SK-N-SH (cell line): ENCODE measurements around the gene CACNA1E. TPM values are rescaled to one million over a fixed set of nuclear protein-coding genes. Genes with fewer than 3 reads are reported as not detected.

Experiments used
- CTCF ChIA-PET: fragments of 300-600, 350-600 bp; formaldehyde crosslinking; extraction: SDS; loops from one replicate; lab custom pipeline; 2021; lab: Yijun Ruan, JAX
- POLR2A ChIA-PET: fragments of 350-600 bp; sonication (Branson Sonifier 250); formaldehyde crosslinking; extraction: SDS; loops from one replicate; lab custom pipeline; 2020; ENCODE audit warnings: antibody characterized with exemption, inconsistent platforms; lab: Yijun Ruan, JAX
- DNase-seq: peaks from one replicate; pipeline ENCODE4 v3.0.0; 2012
- H2AFZ ChIP-seq: fragments of 200-600 bp; sonication (generic); 2 replicates; pipeline ENCODE4 v1.8.1; 2016; ENCODE audit warnings: antibody characterized with exemption, mild to moderate bottlenecking, low read depth
- H3F3A ChIP-seq: fragments of 200-600 bp; sonication (generic); replicated peaks from 2 replicates; pipeline ENCODE3; 2016; ENCODE audit warnings: antibody characterized with exemption, mild to moderate bottlenecking; ENCODE audit not compliant: insufficient read depth
- H3K27ac ChIP-seq, 2 experiments: fragments of 200-500 bp in 1 of 2; fragments of 200-600 bp in 1 of 2; sonication (Bioruptor generic) in 1 of 2; sonication (generic), shearing (Covaris generic) in 1 of 2; 2 replicates each; pipeline versions ENCODE4 v1.5.1 to v1.6.1; 2014 to 2016; ENCODE audit warnings: low read depth in 2 of 2, inconsistent platforms in 1 of 2, low read length in 1 of 2, mild to moderate bottlenecking in 1 of 2, mixed read lengths in 1 of 2
- H3K27me3 ChIP-seq: fragments of 200-600 bp; sonication (generic), shearing (Covaris generic); 2 replicates; pipeline ENCODE4 v1.6.1; 2016; ENCODE audit warnings: mixed run types; ENCODE audit not compliant: insufficient read depth
- H3K36me3 ChIP-seq, 2 experiments: fragments of 200-500 bp in 1 of 2; fragments of 200-600 bp in 1 of 2; sonication (Bioruptor generic) in 1 of 2; sonication (generic) in 1 of 2; replicated peaks in 1 of 2; 2 replicates each; pipeline versions ENCODE3 to v1.5.1; 2014 to 2016; ENCODE audit warnings: low read length in 1 of 2, mild to moderate bottlenecking in 1 of 2; ENCODE audit not compliant: insufficient read depth in 2 of 2, control insufficient read depth in 1 of 2
- H3K4me1 ChIP-seq, 2 experiments: fragments of 200-500 bp in 1 of 2; fragments of 200-600 bp in 1 of 2; sonication (Bioruptor generic) in 1 of 2; sonication (generic), shearing (Covaris generic) in 1 of 2; 2 replicates each; pipeline versions ENCODE4 v1.5.1 to v1.6.1; 2014 to 2016; ENCODE audit warnings: low read depth in 1 of 2, low read length in 1 of 2, mixed run types in 1 of 2; ENCODE audit not compliant: insufficient read depth in 2 of 2, control insufficient read depth in 1 of 2
- H3K4me2 ChIP-seq: fragments of 200-600 bp; sonication (generic), shearing (Covaris generic); 2 replicates; pipeline ENCODE4 v1.6.1; 2017; ENCODE audit warnings: mixed run types
- H3K4me3 ChIP-seq, 2 experiments: fragments of 200-500 bp in 1 of 2; fragments of 200-600 bp in 1 of 2; sonication (Bioruptor generic) in 1 of 2; sonication (generic), shearing (Covaris generic) in 1 of 2; 2 replicates each; pipeline versions ENCODE4 v1.5.1 to v1.8.1; 2014 to 2016; ENCODE audit warnings: low read depth in 2 of 2, inconsistent platforms in 1 of 2, low read length in 1 of 2, mild to moderate bottlenecking in 1 of 2, mixed read lengths in 1 of 2, moderate library complexity in 1 of 2
- H3K79me2 ChIP-seq: fragments of 200-600 bp; sonication (generic); 2 replicates; pipeline ENCODE4 v1.8.1; 2017; ENCODE audit warnings: mild to moderate bottlenecking; ENCODE audit not compliant: insufficient read depth
- H3K9ac ChIP-seq: fragments of 200-600 bp; sonication (generic); 2 replicates; pipeline ENCODE4 v1.6.1; 2017; ENCODE audit warnings: mixed run types
- H3K9me2 ChIP-seq: fragments of 200-600 bp; sonication (generic); 2 replicates; pipeline ENCODE4 v1.6.1; 2017; ENCODE audit warnings: mixed run types
- H3K9me3 ChIP-seq: fragments of 200-600 bp; sonication (generic); 2 replicates; pipeline ENCODE4 v1.6.1; 2017; ENCODE audit warnings: mixed run types, mild to moderate bottlenecking, moderate library complexity
- H4K20me1 ChIP-seq: fragments of 200-600 bp; sonication (generic); 2 replicates; pipeline ENCODE4 v1.6.1; 2017; ENCODE audit warnings: mild to moderate bottlenecking, mixed run types; ENCODE audit not compliant: insufficient read depth
- GATA2 ChIP-seq: sonication (generic); formaldehyde crosslinking; IDR thresholded peaks from 2 replicates; pipeline ENCODE4 v1.5.0; 2020; ENCODE audit warnings: mild to moderate bottlenecking, missing genetic modification reagents
- IRF3 ChIP-seq: fragments of 150-350 bp; IDR thresholded peaks from 2 replicates; pipeline ENCODE4 v1.6.1; 2016; ENCODE audit warnings: mild to moderate bottlenecking, low read depth, low read length
- MAX ChIP-seq: IDR thresholded peaks from 2 replicates; pipeline ENCODE4 v1.4.0; 2012; ENCODE audit warnings: low read depth
- MXI1 ChIP-seq: IDR thresholded peaks from 2 replicates; pipeline ENCODE4 v1.6.1; 2012; ENCODE audit warnings: mild to moderate bottlenecking, low read depth, low read length, improper control_type of control experiment
- USF2 ChIP-seq: fragments of 150-350 bp; IDR thresholded peaks from 2 replicates; pipeline ENCODE4 v1.6.1; 2017; ENCODE audit warnings: antibody characterized with exemption, low read length, low read depth, borderline replicate concordance
- ZBTB33 ChIP-seq: IDR thresholded peaks from 2 replicates; pipeline ENCODE4 v1.4.0; 2012; ENCODE audit warnings: low read depth, borderline replicate concordance
- WGBS: methylation state at CpG from one replicate; pipeline ENCODE4 v1.1.6; 2017; ENCODE audit warnings: low lambda C conversion rate; 5-methylcytosine and 5-hydroxymethylcytosine counted together
- polyA plus RNA-seq, 3 experiments: library from polyadenylated mRNA; depleted of rRNA; stranded (reverse); fragments of >200 nt; gene quantifications; 2 replicates each; pipeline ENCODE4 v1.2.3, GENCODE V29; 2012

The CACNA1E gene
- polyA plus RNA-seq, 1 of the 3 experiments (the other 2 are of a cell fraction): not detected

- no peaks in the 10 kb centered on the region for H3K4me1 ChIP-seq
- H3K79me2 ChIP-seq: no peaks in the 10 kb centered on the region
- H3F3A ChIP-seq: no peaks in the 10 kb centered on the region
- POLR2A ChIA-PET: no interaction called here
- H3K36me3 ChIP-seq: no peaks in the 10 kb centered on the region
- no peak overlapping the region for H3K9ac ChIP-seq
- TF ChIP-seq IRF3 (no peak), MXI1 (no peak), USF2 (no peak), ZBTB33 (no peak)
- DNase-seq: no peak
- 87% methylated on average over 24 of the region's 36 CpGs for WGBS
- CTCF ChIA-PET: interaction anchor here (1.1 to 2.1 kb wide), 2 partner anchors 455 to 573 kb away, joined by 4 read pairs; no protein-coding TSS in a partner anchor
- H3K27me3 ChIP-seq: peaks cover 16% of the 10 kb centered on the region
- no peak overlapping the region for H3K27ac ChIP-seq
- H3K9me2 ChIP-seq: no peaks in the 10 kb centered on the region
- no peaks in the 10 kb centered on the region for H3K9me3 ChIP-seq
- no peak overlapping the region for H2AFZ ChIP-seq
- H3K4me2 ChIP-seq: no peak overlapping the region
- no peaks in the 10 kb centered on the region for H4K20me1 ChIP-seq
- no peak overlapping the region for H3K4me3 ChIP-seq
These were observed 1.3 kb upstream of the CACNA1E start for GRCh38 chr1:181482001-181482430.

GRCh38 chr1:181482521-181483284 is 614 bp upstream of the CACNA1E start:
- Histone ChIP-seq H3K36me3 (no peaks in the 10 kb centered on the region), H3K4me1 (no peaks in the 10 kb centered on the region), H3K4me3 (peak overlapping the region; percentile 14 to 51; a peak in 3 of 4 replicates), H3K4me2 (peak overlapping the region; percentile 74), H4K20me1 (no peaks in the 10 kb centered on the region), H3K9ac (no peak overlapping the region), H3K27ac (no peak overlapping the region), H3K9me2 (no peaks in the 10 kb centered on the region), H3K79me2 (no peaks in the 10 kb centered on the region), H2AFZ (no peak overlapping the region), H3K27me3 (peaks cover 16% of the 10 kb centered on the region), H3K9me3 (no peaks in the 10 kb centered on the region), H3F3A (no peaks in the 10 kb centered on the region)
- ChIA-PET CTCF (interaction anchor here (0.6 to 2.1 kb wide), 3 partner anchors 145 to 586 kb away, joined by 3 to 4 read pairs (median 3); no protein-coding TSS in a partner anchor), POLR2A (no interaction called here)
- DNase-seq: peak; percentile 76
- whole genome bisulfite sequencing: 11% methylated on average over 32 of the region's 62 CpGs
- TF ChIP-seq MAX (0 out of 2 replicates have a peak, but pooled peaks have one; percentile 22), GATA2 (no peak)
